Esophagus (tissue), 2 donors: ENCODE data around the gene SLC44A5. TPM values are rescaled to one million over a fixed set of nuclear protein-coding genes. Genes with fewer than 3 reads are reported as not detected.

ENCODE experiments used
- H3K27ac ChIP-seq, 2 donors: one replicate each; pipeline ENCODE4 v1.5.1; 2013; ENCODE audit warnings: low read depth in 2 of 2, mild to moderate bottlenecking in 2 of 2, inconsistent platforms in 1 of 2, low read length in 1 of 2, moderate library complexity in 1 of 2
- H3K27me3 ChIP-seq, 2 donors: one replicate each; pipeline ENCODE4 v1.6.1; 2013; ENCODE audit warnings: low read length in 2 of 2, control low read depth in 1 of 2, mild to moderate bottlenecking in 1 of 2; ENCODE audit not compliant: insufficient read depth in 2 of 2, control insufficient read depth in 1 of 2
- H3K36me3 ChIP-seq, 2 donors: one replicate each; pipeline ENCODE4 v1.6.1; 2013; ENCODE audit warnings: low read length in 1 of 2; ENCODE audit not compliant: control insufficient read depth in 2 of 2, insufficient read depth in 2 of 2
- H3K4me1 ChIP-seq, 2 donors: one replicate each; pipeline ENCODE4 v1.6.1; 2013; ENCODE audit warnings: low read length in 1 of 2; ENCODE audit not compliant: control insufficient read depth in 2 of 2, insufficient read depth in 2 of 2
- H3K4me3 ChIP-seq, 2 donors: one replicate each; pipeline ENCODE4 v1.5.1; 2013; ENCODE audit warnings: low read length in 2 of 2, mild to moderate bottlenecking in 2 of 2, low read depth in 1 of 2, moderate library complexity in 1 of 2
- H3K9me3 ChIP-seq, 2 donors: one replicate each; pipeline ENCODE4 v1.6.1; 2013; ENCODE audit warnings: mild to moderate bottlenecking in 2 of 2, low read depth in 1 of 2, low read length in 1 of 2, moderate library complexity in 1 of 2; ENCODE audit not compliant: control insufficient read depth in 2 of 2, insufficient read depth in 1 of 2
- WGBS, 2 donors: extraction: QIAGEN DNeasy Blood & Tissue Kit; methylation state at CpG; one replicate each; pipeline ENCODE4 v1.1.7; 2013; 5-methylcytosine and 5-hydroxymethylcytosine counted together
- polyA plus RNA-seq, 2 donors: library from polyadenylated mRNA; stranded (reverse); fragments of 200-250 nt; gene quantifications; one replicate each; pipeline ENCODE4 v1.2.3, GENCODE V29; 2013
- donor health status: healthy with polysubstance abuse.
- donor health status: Bipolar disorder and iron deficiency.

The SLC44A5 gene
- polyA plus RNA-seq, 2 donors, result 0.75 to 3.1 TPM

DNA sequence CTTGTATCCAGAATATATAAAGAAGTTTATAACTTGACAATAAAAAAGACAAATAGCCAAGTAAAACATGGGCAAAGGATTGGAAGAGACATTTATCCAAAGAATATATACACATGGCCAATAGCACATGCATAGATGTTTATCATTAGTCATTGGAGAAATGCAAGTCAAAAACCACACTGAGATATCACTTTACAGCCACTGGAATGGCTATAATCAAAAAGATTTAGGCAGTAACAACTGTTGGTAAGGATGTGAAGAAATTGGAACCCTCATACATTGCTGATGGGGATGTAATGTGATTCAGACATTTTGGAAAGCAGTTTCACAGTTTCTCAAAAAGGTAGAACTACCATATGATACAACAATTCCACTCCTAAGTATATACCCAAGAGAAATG is 51.1 kb downstream of the SLC44A5 start:
- H3K9me3 ChIP-seq, result no peaks in the 10 kb centered on the region
- no peaks in the 10 kb centered on the region for H3K36me3 ChIP-seq
- no peak overlapping the region for H3K27ac ChIP-seq
- H3K27me3 ChIP-seq, result no peaks in the 10 kb centered on the region
- no peak overlapping the region for H3K4me3 ChIP-seq
- H3K4me1 ChIP-seq, result no peaks in the 10 kb centered on the region

DNA sequence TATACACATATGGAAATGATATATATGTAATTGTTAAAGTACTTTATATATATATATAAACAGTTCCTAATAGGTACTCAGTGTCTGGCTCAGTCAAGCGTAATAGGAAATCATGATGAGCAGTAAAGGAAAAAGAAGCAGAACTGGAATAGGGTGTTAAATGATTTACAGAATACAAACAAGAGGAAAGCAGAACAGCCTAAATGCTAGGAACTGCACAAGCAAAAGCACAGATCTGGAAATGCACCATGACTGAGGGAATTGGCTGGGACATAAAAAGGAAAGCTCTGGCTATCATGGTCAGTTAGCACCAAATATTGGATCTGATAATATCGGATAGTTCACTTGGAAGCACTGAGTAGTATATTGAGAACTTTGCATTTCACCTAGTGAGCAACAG is 51.8 kb downstream of the SLC44A5 start:
- no peak overlapping the region for H3K4me3 ChIP-seq
- no peaks in the 10 kb centered on the region for H3K9me3 ChIP-seq
- 45 to 48% methylated on average over 2 of the region's 2 CpGs for WGBS, 2 donors
- H3K36me3 ChIP-seq, result no peaks in the 10 kb centered on the region
- H3K27me3 ChIP-seq, result no peaks in the 10 kb centered on the region
- no peak overlapping the region for H3K27ac ChIP-seq
- H3K4me1 ChIP-seq, result no peaks in the 10 kb centered on the region

DNA sequence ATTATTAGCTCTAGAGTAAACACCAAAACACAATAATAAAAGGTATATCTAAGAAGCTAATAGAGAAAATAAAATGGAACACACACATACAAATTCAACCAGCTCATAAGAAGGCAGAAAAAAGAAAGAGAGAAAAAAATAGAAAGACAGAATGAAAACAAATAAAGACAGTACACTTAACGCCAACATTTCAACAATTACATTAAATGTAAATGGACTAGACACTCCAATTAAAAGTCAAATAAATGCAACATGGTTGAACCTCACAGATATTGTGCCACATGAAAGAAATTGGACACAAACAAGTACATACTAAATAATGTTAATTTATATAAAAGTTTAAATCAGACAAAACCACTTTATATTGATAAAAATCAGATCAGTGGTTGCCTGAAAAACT is 56.0 kb downstream of the SLC44A5 start:
- H3K4me1 ChIP-seq, result no peaks in the 10 kb centered on the region
- H3K27ac ChIP-seq, result no peak overlapping the region
- no peaks in the 10 kb centered on the region for H3K27me3 ChIP-seq
- no peaks in the 10 kb centered on the region for H3K9me3 ChIP-seq
- H3K36me3 ChIP-seq, result no peaks in the 10 kb centered on the region
- H3K4me3 ChIP-seq, result no peak overlapping the region
- 81 to 85% methylated on average over 1 of the region's 1 CpG for WGBS, 2 donors

DNA sequence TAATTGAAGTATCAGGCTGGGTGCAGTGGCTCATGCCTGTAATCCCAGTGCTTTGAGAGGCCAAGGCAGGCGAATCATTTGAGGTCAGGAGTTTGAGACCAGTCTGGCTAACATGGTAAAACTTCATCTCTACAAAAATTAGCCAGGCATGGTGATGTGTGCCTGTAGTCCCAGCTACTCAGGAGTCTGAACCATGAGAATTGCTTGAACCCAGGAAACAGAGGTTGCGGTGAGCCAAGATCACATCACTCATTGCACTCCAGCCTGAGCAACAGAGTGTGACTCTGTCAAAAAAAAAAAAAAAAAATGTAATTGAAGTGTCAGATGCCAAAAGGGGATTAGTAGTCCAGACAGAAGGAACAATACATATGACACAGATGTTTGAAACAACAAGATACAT is 56.7 kb downstream of the SLC44A5 start:
- Histone ChIP-seq H3K27ac (no peak overlapping the region), H3K4me1 (no peaks in the 10 kb centered on the region), H3K9me3 (no peaks in the 10 kb centered on the region), H3K36me3 (no peaks in the 10 kb centered on the region), H3K4me3 (no peak overlapping the region), H3K27me3 (no peaks in the 10 kb centered on the region)
- WGBS, 2 donors, result 91 to 92% methylated on average over 2 of the region's 2 CpGs

DNA sequence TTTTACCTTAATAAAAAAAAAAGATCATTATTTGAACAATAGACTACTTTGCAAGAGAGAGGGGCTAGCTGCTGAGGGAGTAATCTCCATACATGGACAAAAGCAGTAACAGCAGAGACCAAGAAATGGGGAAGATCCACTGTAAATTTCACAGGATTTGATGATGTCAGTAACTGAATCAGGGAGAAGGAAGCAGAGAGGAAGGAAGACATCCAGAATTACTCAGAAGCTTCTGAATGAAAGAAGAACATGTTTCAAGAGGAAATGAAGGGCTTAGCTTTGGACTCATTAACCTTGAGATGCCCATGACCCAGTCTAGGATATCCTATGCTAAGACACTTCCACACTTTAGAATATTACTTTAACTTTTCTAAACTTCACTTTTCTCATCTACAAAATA is 60.4 kb downstream of the SLC44A5 start:
- Histone ChIP-seq H3K36me3 (no peaks in the 10 kb centered on the region), H3K4me1 (no peaks in the 10 kb centered on the region), H3K27ac (no peak overlapping the region)

DNA sequence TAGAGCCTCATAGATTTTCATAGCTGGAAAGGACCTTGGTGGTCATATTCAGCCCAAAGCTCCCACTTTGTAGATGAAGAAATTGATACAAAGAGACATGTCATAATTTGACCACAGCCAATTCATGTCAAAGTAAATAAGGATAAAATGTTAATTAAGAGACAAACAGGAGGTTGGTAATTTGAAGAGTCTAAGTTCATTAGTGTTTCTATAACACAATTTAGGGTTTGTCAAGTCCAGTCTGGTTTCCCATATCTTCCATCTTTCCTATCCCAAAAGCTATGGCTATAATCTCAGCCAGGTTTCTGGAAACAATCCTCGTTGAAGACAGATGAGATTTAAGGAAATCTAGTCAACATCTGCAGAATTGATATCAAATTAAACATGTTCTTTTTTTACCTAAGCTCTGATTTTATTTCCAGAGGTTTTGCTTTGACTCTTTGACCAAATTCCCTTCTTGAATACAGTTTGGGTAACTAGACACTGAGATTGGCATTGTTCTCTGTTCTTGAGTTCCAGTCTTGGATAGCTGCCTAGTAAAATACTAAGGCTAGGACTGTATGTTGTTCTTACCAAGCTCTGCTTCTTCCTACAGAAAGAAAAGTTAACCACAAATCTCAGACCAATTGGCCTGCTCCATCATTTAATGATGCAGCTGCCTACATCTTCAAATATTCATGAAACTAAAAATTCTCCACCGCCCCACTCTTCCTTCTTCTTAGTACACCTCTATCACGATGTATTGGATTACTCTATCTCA is 62.0 kb downstream of the SLC44A5 start:
- H3K9me3 ChIP-seq, result no peaks in the 10 kb centered on the region
- 73 to 78% methylated on average over 3 of the region's 3 CpGs for WGBS, 2 donors
- H3K27ac ChIP-seq, result no peak overlapping the region
- H3K27me3 ChIP-seq, result no peaks in the 10 kb centered on the region
- H3K4me1 ChIP-seq, result no peaks in the 10 kb centered on the region
- no peaks in the 10 kb centered on the region for H3K36me3 ChIP-seq
- no peak overlapping the region for H3K4me3 ChIP-seq

More for the DNA sequence above, 60.4 kb downstream of the SLC44A5 start:
- Histone ChIP-seq H3K27me3 (no peaks in the 10 kb centered on the region), H3K4me3 (no peak overlapping the region), H3K9me3 (no peaks in the 10 kb centered on the region)

DNA sequence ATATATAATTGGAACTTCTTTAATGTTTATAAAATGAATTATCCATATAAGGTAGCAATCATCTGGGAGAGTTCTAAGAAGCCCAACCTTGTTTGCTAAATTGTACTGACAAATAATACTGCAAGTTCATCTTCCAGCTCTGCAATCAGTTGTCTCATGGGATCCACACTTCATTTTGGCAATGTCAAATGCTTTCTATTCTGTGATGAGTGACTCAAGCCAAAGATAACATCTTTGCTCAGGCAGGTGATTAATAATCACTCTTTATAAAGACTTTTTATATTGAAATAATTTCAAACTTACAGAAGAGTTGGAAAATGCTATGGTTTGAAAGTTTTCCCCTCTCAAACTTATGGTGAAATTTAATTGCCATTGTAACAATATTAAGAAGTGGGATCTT is 67.2 kb downstream of the SLC44A5 start:
- no peaks in the 10 kb centered on the region for H3K27me3 ChIP-seq
- no peaks in the 10 kb centered on the region for H3K9me3 ChIP-seq
- no peak overlapping the region for H3K4me3 ChIP-seq
- H3K36me3 ChIP-seq, result no peaks in the 10 kb centered on the region
- H3K27ac ChIP-seq, result no peak overlapping the region
- no peaks in the 10 kb centered on the region for H3K4me1 ChIP-seq

DNA sequence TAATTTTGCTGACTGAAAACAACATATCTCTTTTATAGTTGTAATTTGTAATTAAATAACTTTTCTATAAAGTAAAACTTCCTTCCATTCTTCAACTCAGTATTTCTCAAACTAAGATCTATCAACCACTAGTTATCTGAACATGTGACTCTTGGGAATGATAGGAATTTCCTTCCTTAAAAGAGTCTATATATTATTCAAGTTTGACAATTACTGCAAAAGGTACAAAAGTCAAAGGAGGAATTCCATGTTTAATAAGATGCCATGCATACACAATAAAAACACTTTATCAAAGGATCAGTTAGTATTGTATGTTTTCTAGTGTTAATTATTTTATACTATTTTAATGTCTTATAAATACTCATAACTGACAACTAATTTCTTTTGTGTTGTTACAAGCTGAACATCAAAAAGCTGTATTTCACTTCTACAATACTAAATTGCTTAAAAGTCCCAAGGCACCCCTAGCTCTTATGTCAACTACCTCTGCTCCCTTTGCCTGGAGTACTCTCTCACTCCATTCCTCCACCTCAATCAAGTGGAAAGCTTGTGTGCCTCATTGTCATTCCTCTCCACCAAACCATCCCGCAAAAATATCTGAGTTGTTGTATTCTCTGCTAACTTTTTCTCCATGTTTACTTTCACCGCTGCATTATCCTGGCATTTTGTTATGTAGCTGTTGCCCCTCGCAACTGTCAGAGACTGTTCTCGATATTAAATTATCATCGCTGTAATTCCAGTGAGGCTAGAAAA is 67.9 kb downstream of the SLC44A5 start:
- H3K4me1 ChIP-seq, result no peaks in the 10 kb centered on the region
- no peaks in the 10 kb centered on the region for H3K36me3 ChIP-seq
- no peaks in the 10 kb centered on the region for H3K9me3 ChIP-seq
- H3K27ac ChIP-seq, result no peak overlapping the region
- no peaks in the 10 kb centered on the region for H3K27me3 ChIP-seq
- H3K4me3 ChIP-seq, result no peak overlapping the region
- 90 to 91% methylated on average over 5 of the region's 5 CpGs for WGBS, 2 donors

DNA sequence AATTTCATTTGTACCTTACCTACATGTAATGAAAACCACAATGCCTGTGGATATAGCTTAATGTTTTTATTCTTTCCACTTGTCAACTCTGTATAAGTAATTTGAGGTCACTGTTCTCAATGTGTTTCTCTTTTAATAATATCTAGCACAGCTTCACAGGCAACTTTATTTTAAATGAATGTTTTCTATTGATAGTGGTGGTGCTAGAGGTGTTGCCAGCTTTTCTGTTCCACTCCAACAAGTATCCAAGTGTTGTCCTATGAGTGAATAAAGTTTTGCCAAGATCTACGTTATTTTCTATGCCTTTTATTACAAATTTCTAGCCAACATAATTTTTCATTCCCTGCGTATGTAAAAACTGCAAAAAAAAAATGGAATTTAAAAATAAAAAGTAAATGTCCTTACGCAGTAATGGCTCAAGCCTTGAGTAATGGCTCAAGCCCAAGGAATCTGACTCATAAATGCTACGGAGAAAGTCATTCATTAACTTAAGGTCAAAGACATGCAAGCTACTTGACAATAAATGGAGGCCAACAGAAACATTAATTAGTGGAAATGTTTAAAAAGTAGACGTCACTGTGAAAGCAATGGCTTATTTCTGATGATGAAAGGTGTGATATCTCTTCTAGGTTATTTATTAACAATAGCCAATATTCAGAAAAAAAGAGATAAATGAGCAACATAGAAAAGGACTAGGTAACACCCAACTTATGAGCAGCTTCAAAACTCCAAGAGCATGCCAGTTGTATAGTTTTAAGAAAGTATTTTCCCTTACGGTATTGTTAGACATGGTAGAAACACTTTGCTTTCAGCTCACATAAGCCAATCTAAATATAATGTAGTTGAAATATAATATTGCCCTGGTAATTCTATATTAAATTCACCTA is 71.4 kb downstream of the SLC44A5 start:
- H3K4me1 ChIP-seq, result no peaks in the 10 kb centered on the region
- no peaks in the 10 kb centered on the region for H3K9me3 ChIP-seq
- no peaks in the 10 kb centered on the region for H3K27me3 ChIP-seq
- no peaks in the 10 kb centered on the region for H3K36me3 ChIP-seq
- 43% methylated on average over 6 of the region's 6 CpGs for WGBS, 2 donors
- no peak overlapping the region for H3K4me3 ChIP-seq
- no peak overlapping the region for H3K27ac ChIP-seq
